NB4 (cell line): Measurements from ENCODE around the gene FMN1.

Experiments
- DNase-seq: peaks from one replicate; pipeline ENCODE4 v3.0.0; 2010; ENCODE audit warnings: low read depth
- H3K4me3 ChIP-seq: one replicate; pipeline ENCODE4 v1.5.1; 2011; ENCODE audit warnings: mild to moderate bottlenecking, low read depth, low read length, moderate library complexity
- CTCF ChIP-seq: IDR thresholded peaks from one replicate; pipeline ENCODE4 v1.5.1; 2012; ENCODE audit warnings: low read depth, low read length
- MAX ChIP-seq: IDR thresholded peaks from 2 replicates; pipeline ENCODE4 v1.6.1; 2011; ENCODE audit warnings: low read depth, low read length
- MYC ChIP-seq: IDR thresholded peaks from 2 replicates; pipeline ENCODE4 v1.6.1; 2011; ENCODE audit warnings: low read depth, low read length
- POLR2A ChIP-seq: IDR thresholded peaks from 2 replicates; pipeline ENCODE4 v1.6.1; 2011; ENCODE audit warnings: mild to moderate bottlenecking; ENCODE audit not compliant: insufficient read length; ENCODE audit errors: extremely low read depth

FMN1 gene

GRCh38 chr15:33198541-33198940 is 4.0 kb upstream of the FMN1 start:
- TF ChIP-seq MYC = no peak
- no peak for TF ChIP-seq POLR2A
- TF ChIP-seq CTCF = no peak
- no peak for TF ChIP-seq MAX
- H3K4me3 ChIP-seq = no peak overlapping the region

GRCh38 chr15:33197636-33198035 is 3.1 kb upstream of the FMN1 start:
- H3K4me3 ChIP-seq = no peak overlapping the region
- TF ChIP-seq MYC = no peak
- no peak for TF ChIP-seq MAX
- TF ChIP-seq POLR2A = no peak
- no peak for TF ChIP-seq CTCF
- DNase-seq = no peak

More at GRCh38 chr15:33198541-33198940, 4.0 kb upstream of the FMN1 start:
- DNase-seq = no peak

- no peak for TF ChIP-seq MAX
- no peak for TF ChIP-seq POLR2A
- no peak for TF ChIP-seq CTCF
- TF ChIP-seq MYC = no peak
- no peak overlapping the region for H3K4me3 ChIP-seq
- no peak for DNase-seq
These were observed 277 bp downstream of the FMN1 start for GRCh38 chr15:33194237-33194636.

- no peak for TF ChIP-seq POLR2A
- no peak for TF ChIP-seq CTCF
- no peak for TF ChIP-seq MAX
- no peak for TF ChIP-seq MYC
- no peak for DNase-seq
- H3K4me3 ChIP-seq = no peak overlapping the region
These were observed 2.9 kb downstream of the FMN1 start for GRCh38 chr15:33191591-33191990.

GRCh38 chr15:33190539-33190938 is 4.0 kb downstream of the FMN1 start:
- DNase-seq = no peak
- no peak overlapping the region for H3K4me3 ChIP-seq
- TF ChIP-seq CTCF (no peak), MYC (no peak), POLR2A (no peak)

GRCh38 chr15:33188641-33189257 is 5.8 kb downstream of the FMN1 start:
- DNase-seq = no peak
- TF ChIP-seq POLR2A (no peak), MYC (no peak), CTCF (no peak), MAX (no peak)

More at GRCh38 chr15:33188641-33189257, 5.8 kb downstream of the FMN1 start:
- no peak overlapping the region for H3K4me3 ChIP-seq
